Endothelial cell of hepatic sinusoid (primary cell): ENCODE data around the gene RPL9.
"Not testable (repeated sequence)": the region's sequence is repeated elsewhere in the genome, so short reads cannot be mapped to it uniquely, and the experiment has no call there.

Experiments
- in situ Hi-C: cut with HindIII; loops from 2 replicates; pipeline ENCODE4 v1.10.0; 2017; ENCODE audit warnings: low sequenced_read_pairs

RPL9 gene

GRCh38 chr4:39458505-39459300, at the start of gene RPL9, which contains the start of gene LIAS:
RPL9 (minus strand) TSS chr4:39458922; CDS start chr4:39458439, 483 bp downstream.
LIAS (plus strand) TSS chr4:39459056; CDS start chr4:39459118, 62 bp downstream.
- in situ Hi-C loops, result no loop called here

GRCh38 chr4:39505581-39505980, 46.9 kb upstream of the RPL9 start:
- in situ Hi-C loops, result no loop called here

GRCh38 chr4:39504538-39504937, 45.8 kb upstream of the RPL9 start:
- in situ Hi-C loops, result no loop called here

GRCh38 chr4:39502664-39503035, 43.9 kb upstream of the RPL9 start:
- in situ Hi-C loops, result not testable (repeated sequence)

- in situ Hi-C loops, result no loop called here
Measured at GRCh38 chr4:39502019-39502663, 43.4 kb upstream of the RPL9 start.

GRCh38 chr4:39498727-39499020, 40.0 kb upstream of the RPL9 start:
- in situ Hi-C loops, result no loop called here

GRCh38 chr4:39497909-39498726, 39.4 kb upstream of the RPL9 start:
- in situ Hi-C loops, result no loop called here

- in situ Hi-C loops, result no loop called here
Measured at GRCh38 chr4:39495446-39496213, 36.9 kb upstream of the RPL9 start.

GRCh38 chr4:39494354-39494753, 35.6 kb upstream of the RPL9 start:
- in situ Hi-C loops, result no loop called here

- in situ Hi-C loops, result no loop called here
Measured at GRCh38 chr4:39490322-39490721, 31.6 kb upstream of the RPL9 start.

- in situ Hi-C loops, result no loop called here
Measured at GRCh38 chr4:39486221-39486804, 27.6 kb upstream of the RPL9 start.

GRCh38 chr4:39484582-39485272, 26.0 kb upstream of the RPL9 start:
- in situ Hi-C loops, result no loop called here

GRCh38 chr4:39480902-39481695, 22.4 kb upstream of the RPL9 start:
- in situ Hi-C loops, result no loop called here

GRCh38 chr4:39480251-39480650, 21.5 kb upstream of the RPL9 start:
- in situ Hi-C loops, result no loop called here

- in situ Hi-C loops, result no loop called here
Measured at GRCh38 chr4:39476187-39476895, 17.6 kb upstream of the RPL9 start.

GRCh38 chr4:39472396-39472795, 13.7 kb upstream of the RPL9 start:
- in situ Hi-C loops, result no loop called here

- in situ Hi-C loops, result no loop called here
Measured at GRCh38 chr4:39470402-39470801, 11.7 kb upstream of the RPL9 start.

GRCh38 chr4:39469429-39470077, 10.8 kb upstream of the RPL9 start:
- in situ Hi-C loops, result no loop called here
